ENCODE data around the gene BRD3.

The BRD3 gene

GRCh38 chr9:134053941-134054761, 13.7 kb downstream of the BRD3 start:
- no peak overlapping the region for H3K4me3 ChIP-seq (replicated peaks; ENCODE audit: low read depth, low read length)
- no peak for TF ChIP-seq CTCF (IDR thresholded peaks at IDR 0.05; ENCODE audit: low read length, missing control alignments)
- no peak for DNase-seq (ENCODE audit: low read depth)

- no peak for DNase-seq (ENCODE audit: low read depth)
- TF ChIP-seq CTCF (IDR thresholded peaks at IDR 0.05; ENCODE audit: low read length, missing control alignments) = no peak
- no peak overlapping the region for H3K4me3 ChIP-seq (replicated peaks; ENCODE audit: low read depth, low read length)
Measured at GRCh38 chr9:134053401-134053871, 14.4 kb downstream of the BRD3 start.

- no peak overlapping the region for H3K4me3 ChIP-seq (replicated peaks; ENCODE audit: low read depth, low read length)
- no peak for DNase-seq (ENCODE audit: low read depth)
- no peak for TF ChIP-seq CTCF (IDR thresholded peaks at IDR 0.05; ENCODE audit: low read length, missing control alignments)
Measured at GRCh38 chr9:134052941-134053340, 14.9 kb downstream of the BRD3 start.

GRCh38 chr9:134052491-134052890, 15.3 kb downstream of the BRD3 start:
- H3K4me3 ChIP-seq (replicated peaks; ENCODE audit: low read depth, low read length) = no peak overlapping the region
- TF ChIP-seq CTCF (IDR thresholded peaks at IDR 0.05; ENCODE audit: low read length, missing control alignments) = no peak
- DNase-seq (ENCODE audit: low read depth) = no peak

- DNase-seq (ENCODE audit: low read depth) = no peak
Measured at GRCh38 chr9:134051319-134051718, 16.5 kb downstream of the BRD3 start.

GRCh38 chr9:134050726-134051125, 17.1 kb downstream of the BRD3 start:
- no peak overlapping the region for H3K4me3 ChIP-seq (replicated peaks; ENCODE audit: low read depth, low read length)
- TF ChIP-seq CTCF (IDR thresholded peaks at IDR 0.05; ENCODE audit: low read length, missing control alignments) = no peak
- no peak for DNase-seq (ENCODE audit: low read depth)

More at GRCh38 chr9:134051319-134051718, 16.5 kb downstream of the BRD3 start:
- no peak for TF ChIP-seq CTCF (IDR thresholded peaks at IDR 0.05; ENCODE audit: low read length, missing control alignments)
- H3K4me3 ChIP-seq (replicated peaks; ENCODE audit: low read depth, low read length) = no peak overlapping the region
